Measurements from ENCODE around the gene FOXP1.

GRCh38 chr3:71425491-71426071, 157.9 kb downstream of the FOXP1 start:
- TF ChIP-seq CTCF (IDR thresholded peaks at IDR 0.05; ENCODE audit: insufficient read depth, low read length, poor library complexity, severe bottlenecking) (no peak), EZH2phosphoT487 (conservative IDR thresholded peaks at IDR 0.05; ENCODE audit: low read length) (no peak)

Data from SU-DHL-6 (cell line).